ENCODE data around the gene MTR.

The MTR gene

GRCh38 chr1:236821091-236821627, 26.1 kb downstream of the MTR start:
- no peak for DNase-seq (ENCODE audit: low read depth)
- no peak for TF ChIP-seq CTCF (IDR thresholded peaks at IDR 0.05; ENCODE audit: low read depth, low read length, missing control alignments)
- H3K4me3 ChIP-seq (ENCODE audit: low read depth, low read length), result no peak overlapping the region

- no peak for TF ChIP-seq CTCF (IDR thresholded peaks at IDR 0.05; ENCODE audit: low read depth, low read length, missing control alignments)
- no peak overlapping the region for H3K4me3 ChIP-seq (ENCODE audit: low read depth, low read length)
- DNase-seq (ENCODE audit: low read depth), result no peak
Observed at GRCh38 chr1:236823559-236823958, 28.5 kb downstream of the MTR start.

GRCh38 chr1:236829085-236829484, 34.0 kb downstream of the MTR start:
- TF ChIP-seq CTCF (IDR thresholded peaks at IDR 0.05; ENCODE audit: low read depth, low read length, missing control alignments), result no peak
- no peak overlapping the region for H3K4me3 ChIP-seq (ENCODE audit: low read depth, low read length)
- no peak for DNase-seq (ENCODE audit: low read depth)

- DNase-seq (ENCODE audit: low read depth), result no peak
- TF ChIP-seq CTCF (IDR thresholded peaks at IDR 0.05; ENCODE audit: low read depth, low read length, missing control alignments), result no peak
Observed at GRCh38 chr1:236830116-236830515, 35.0 kb downstream of the MTR start.

GRCh38 chr1:236830560-236830959, 35.5 kb downstream of the MTR start:
- DNase-seq (ENCODE audit: low read depth), result no peak
- TF ChIP-seq CTCF (IDR thresholded peaks at IDR 0.05; ENCODE audit: low read depth, low read length, missing control alignments), result no peak

More at GRCh38 chr1:236830116-236830515, 35.0 kb downstream of the MTR start:
- no peak overlapping the region for H3K4me3 ChIP-seq (ENCODE audit: low read depth, low read length)

GRCh38 chr1:236833575-236833974, 38.5 kb downstream of the MTR start:
- DNase-seq (ENCODE audit: low read depth), result no peak
- no peak for TF ChIP-seq CTCF (IDR thresholded peaks at IDR 0.05; ENCODE audit: low read depth, low read length, missing control alignments)
- no peak overlapping the region for H3K4me3 ChIP-seq (ENCODE audit: low read depth, low read length)

More at GRCh38 chr1:236830560-236830959, 35.5 kb downstream of the MTR start:
- no peak overlapping the region for H3K4me3 ChIP-seq (ENCODE audit: low read depth, low read length)

GRCh38 chr1:236834876-236835275, 39.8 kb downstream of the MTR start:
- no peak for DNase-seq (ENCODE audit: low read depth)
- H3K4me3 ChIP-seq (ENCODE audit: low read depth, low read length), result no peak overlapping the region
- TF ChIP-seq CTCF (IDR thresholded peaks at IDR 0.05; ENCODE audit: low read depth, low read length, missing control alignments), result no peak
